ENCODE results near the gene IER3. TPM values are rescaled to one million over a fixed set of nuclear protein-coding genes. Genes with fewer than 3 reads are reported as not detected.
A peak's percentile ranks its signal among the peaks of the same experiment; 100 is the strongest.

IER3 gene
- total RNA-seq, 1 experiment from 2014 or later: 82.4 TPM

DNA sequence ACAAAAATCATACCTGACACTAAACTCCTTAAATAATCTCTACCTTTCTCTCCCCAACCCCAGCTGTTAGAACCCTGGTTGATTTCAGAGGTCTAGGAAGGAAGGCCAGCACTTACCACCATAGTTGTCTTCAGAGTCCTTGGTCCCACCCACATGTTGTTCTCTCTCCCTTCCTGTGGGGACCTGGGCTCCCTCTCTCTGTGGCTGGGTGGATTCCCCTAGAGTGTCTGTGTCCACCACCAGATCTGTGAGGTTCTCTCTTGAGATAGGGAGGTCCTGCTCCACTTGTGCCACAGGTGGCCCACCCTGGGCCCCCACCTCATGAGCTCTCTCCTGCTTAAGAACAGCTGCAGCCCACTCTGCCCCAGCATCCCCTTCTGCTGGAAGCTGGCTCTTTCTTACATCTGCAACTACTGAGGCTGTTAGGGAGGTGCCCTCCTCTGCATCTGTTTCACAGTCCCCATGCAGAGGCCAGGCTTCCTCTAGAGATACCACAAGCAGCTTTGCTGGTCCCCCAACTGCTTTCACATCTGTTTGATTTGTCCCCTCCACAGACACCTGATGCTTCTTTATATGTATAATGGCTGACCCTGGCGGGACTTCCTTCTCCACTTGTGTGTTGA, 32.5 kb downstream of the IER3 start (continued):
- TF ChIP-seq OVOL2 (CRISPR knock-in tag; IDR thresholded peaks at IDR 0.05; ENCODE audit: borderline replicate concordance): no peak

DNA sequence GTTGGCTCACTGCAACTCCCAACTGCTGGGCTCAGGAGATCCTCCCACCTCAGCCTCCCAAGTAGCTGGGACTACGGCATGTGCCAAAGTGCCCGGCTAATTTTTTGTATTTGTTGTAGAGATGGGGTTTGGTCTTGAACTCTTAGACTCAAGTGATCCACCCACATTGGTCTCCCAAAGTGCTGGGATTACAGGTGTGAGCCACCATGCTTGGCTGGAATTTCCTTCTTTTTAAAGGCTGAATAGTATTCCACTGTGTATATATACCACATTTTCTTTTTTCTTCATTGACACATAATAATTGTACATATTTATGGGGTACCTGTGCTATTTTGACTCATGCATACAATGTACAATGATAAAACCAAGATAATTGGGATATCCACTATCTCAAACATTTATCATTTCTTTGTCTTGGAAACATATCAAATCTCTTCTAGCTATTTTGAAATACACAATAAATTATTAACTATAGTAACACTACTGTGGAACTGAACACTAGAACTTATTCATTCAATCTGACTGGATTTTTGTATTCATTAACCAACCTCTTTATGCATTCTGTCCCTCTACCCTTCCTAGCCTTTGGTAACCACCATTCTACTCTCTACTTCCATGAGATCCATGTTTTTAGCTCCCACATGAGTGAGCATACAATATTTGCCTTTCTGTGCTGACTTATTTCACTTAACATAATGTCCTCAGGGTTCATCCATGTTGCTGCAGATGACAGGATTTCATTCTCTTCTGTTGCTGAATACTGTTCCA, 35.1 kb downstream of the IER3 start:
- CTCF ChIA-PET: interaction anchor here (1.4 to 1.7 kb wide), 2 partner anchors 21 to 30 kb away, joined by 4 to 5 read pairs; no protein-coding TSS in a partner anchor
- no peak overlapping the region for H3K27ac Mint-ChIP-seq
- no peak for TF ChIP-seq MXD4 (CRISPR knock-in tag; IDR thresholded peaks at IDR 0.05; ENCODE audit: borderline replicate concordance)
- TF ChIP-seq, protein P1, sequence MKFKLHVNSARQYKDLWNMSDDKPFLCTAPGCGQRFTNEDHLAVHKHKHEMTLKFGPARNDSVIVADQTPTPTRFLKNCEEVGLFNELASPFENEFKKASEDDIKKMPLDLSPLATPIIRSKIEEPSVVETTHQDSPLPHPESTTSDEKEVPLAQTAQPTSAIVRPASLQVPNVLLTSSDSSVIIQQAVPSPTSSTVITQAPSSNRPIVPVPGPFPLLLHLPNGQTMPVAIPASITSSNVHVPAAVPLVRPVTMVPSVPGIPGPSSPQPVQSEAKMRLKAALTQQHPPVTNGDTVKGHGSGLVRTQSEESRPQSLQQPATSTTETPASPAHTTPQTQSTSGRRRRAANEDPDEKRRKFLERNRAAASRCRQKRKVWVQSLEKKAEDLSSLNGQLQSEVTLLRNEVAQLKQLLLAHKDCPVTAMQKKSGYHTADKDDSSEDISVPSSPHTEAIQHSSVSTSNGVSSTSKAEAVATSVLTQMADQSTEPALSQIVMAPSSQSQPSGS (CRISPR knock-in tag; IDR thresholded peaks at IDR 0.05; ENCODE audit: borderline replicate concordance, low read depth): no peak
- TF ChIP-seq, protein P2, sequence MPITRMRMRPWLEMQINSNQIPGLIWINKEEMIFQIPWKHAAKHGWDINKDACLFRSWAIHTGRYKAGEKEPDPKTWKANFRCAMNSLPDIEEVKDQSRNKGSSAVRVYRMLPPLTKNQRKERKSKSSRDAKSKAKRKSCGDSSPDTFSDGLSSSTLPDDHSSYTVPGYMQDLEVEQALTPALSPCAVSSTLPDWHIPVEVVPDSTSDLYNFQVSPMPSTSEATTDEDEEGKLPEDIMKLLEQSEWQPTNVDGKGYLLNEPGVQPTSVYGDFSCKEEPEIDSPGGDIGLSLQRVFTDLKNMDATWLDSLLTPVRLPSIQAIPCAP (CRISPR knock-in tag; IDR thresholded peaks at IDR 0.05): no peak
- TF ChIP-seq ZBTB21 (CRISPR knock-in tag; IDR thresholded peaks at IDR 0.05; ENCODE audit: borderline replicate concordance): no peak
- TF ChIP-seq HMGA2 (CRISPR knock-in tag; IDR thresholded peaks at IDR 0.05): no peak
- TF ChIP-seq, protein P3, sequence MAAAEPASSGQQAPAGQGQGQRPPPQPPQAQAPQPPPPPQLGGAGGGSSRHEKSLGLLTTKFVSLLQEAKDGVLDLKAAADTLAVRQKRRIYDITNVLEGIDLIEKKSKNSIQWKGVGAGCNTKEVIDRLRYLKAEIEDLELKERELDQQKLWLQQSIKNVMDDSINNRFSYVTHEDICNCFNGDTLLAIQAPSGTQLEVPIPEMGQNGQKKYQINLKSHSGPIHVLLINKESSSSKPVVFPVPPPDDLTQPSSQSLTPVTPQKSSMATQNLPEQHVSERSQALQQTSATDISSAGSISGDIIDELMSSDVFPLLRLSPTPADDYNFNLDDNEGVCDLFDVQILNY (CRISPR knock-in tag; IDR thresholded peaks at IDR 0.05): no peak
- TF ChIP-seq, protein P4, sequence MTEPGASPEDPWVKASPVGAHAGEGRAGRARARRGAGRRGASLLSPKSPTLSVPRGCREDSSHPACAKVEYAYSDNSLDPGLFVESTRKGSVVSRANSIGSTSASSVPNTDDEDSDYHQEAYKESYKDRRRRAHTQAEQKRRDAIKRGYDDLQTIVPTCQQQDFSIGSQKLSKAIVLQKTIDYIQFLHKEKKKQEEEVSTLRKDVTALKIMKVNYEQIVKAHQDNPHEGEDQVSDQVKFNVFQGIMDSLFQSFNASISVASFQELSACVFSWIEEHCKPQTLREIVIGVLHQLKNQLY (CRISPR knock-in tag; IDR thresholded peaks at IDR 0.05): no peak
- no peak for TF ChIP-seq CREM (CRISPR knock-in tag; IDR thresholded peaks at IDR 0.05)
- TF ChIP-seq ZNF396 (CRISPR knock-in tag; IDR thresholded peaks at IDR 0.05; ENCODE audit: borderline replicate concordance): no peak
- no peak for TF ChIP-seq TEAD4 (CRISPR knock-in tag; IDR thresholded peaks at IDR 0.05)
- TF ChIP-seq, protein P5, sequence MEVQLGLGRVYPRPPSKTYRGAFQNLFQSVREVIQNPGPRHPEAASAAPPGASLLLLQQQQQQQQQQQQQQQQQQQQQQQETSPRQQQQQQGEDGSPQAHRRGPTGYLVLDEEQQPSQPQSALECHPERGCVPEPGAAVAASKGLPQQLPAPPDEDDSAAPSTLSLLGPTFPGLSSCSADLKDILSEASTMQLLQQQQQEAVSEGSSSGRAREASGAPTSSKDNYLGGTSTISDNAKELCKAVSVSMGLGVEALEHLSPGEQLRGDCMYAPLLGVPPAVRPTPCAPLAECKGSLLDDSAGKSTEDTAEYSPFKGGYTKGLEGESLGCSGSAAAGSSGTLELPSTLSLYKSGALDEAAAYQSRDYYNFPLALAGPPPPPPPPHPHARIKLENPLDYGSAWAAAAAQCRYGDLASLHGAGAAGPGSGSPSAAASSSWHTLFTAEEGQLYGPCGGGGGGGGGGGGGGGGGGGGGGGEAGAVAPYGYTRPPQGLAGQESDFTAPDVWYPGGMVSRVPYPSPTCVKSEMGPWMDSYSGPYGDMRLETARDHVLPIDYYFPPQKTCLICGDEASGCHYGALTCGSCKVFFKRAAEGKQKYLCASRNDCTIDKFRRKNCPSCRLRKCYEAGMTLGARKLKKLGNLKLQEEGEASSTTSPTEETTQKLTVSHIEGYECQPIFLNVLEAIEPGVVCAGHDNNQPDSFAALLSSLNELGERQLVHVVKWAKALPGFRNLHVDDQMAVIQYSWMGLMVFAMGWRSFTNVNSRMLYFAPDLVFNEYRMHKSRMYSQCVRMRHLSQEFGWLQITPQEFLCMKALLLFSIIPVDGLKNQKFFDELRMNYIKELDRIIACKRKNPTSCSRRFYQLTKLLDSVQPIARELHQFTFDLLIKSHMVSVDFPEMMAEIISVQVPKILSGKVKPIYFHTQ (CRISPR knock-in tag; IDR thresholded peaks at IDR 0.05): no peak
- TF ChIP-seq KAT7 (CRISPR knock-in tag; IDR thresholded peaks at IDR 0.05; ENCODE audit: borderline replicate concordance): no peak
- TF ChIP-seq GABPB1 (CRISPR knock-in tag; IDR thresholded peaks at IDR 0.05): no peak
- ATAC-seq (no peak), DNase-seq (ENCODE audit: low spot score) (no peak)
- no peak overlapping the region for H3K4me3 Mint-ChIP-seq
- peaks cover 82% of the 10 kb centered on the region for H3K36me3 Mint-ChIP-seq
- H3K9me3 Mint-ChIP-seq: no peaks in the 10 kb centered on the region
- POLR2A ChIA-PET: no interaction called here
- no peaks in the 10 kb centered on the region for H3K27me3 Mint-ChIP-seq (ENCODE audit: low read depth)
- H3K4me1 Mint-ChIP-seq: peaks cover 14% of the 10 kb centered on the region

DNA sequence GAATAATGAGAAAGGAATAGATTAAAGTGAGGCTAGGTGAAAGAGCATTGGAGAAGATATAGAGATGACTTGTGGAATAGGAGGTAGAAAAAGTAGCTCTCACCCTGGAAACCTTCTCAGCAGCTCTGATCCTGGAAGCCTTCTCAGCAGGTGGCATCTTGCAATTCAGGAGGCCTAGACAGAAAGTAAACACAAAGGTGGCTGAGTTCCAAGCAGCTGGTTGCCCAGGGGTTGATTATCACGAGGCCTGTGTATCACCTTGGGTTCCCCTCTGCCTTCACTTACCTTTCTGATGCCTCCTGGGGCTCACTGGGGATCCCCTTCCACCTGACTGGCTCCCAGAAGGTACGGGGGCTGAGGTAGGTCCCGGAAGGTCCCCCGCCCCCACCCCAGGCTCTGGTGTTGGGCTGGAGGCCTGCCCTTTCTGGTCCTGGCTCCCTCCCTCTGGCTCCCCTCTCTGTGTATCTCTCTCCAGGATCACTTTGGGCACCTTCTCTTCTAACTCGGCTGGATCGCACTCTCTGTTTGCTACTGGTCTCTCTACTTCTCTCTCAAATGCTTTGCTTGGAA, 37.0 kb downstream of the IER3 start:
- CTCF ChIA-PET: interaction anchor here (1.5 to 3.0 kb wide), 2 partner anchors 23 to 28 kb away, joined by 6 to 16 read pairs; no protein-coding TSS in a partner anchor
- no peaks in the 10 kb centered on the region for H3K9me3 Mint-ChIP-seq
- POLR2A ChIA-PET: interaction anchor here (1.1 kb wide), 1 partner anchor 10 kb away, joined by 4 read pairs; the partner anchor contains the start of gene MDC1
- H3K27me3 Mint-ChIP-seq (ENCODE audit: low read depth): no peaks in the 10 kb centered on the region; the same call in 1 of the 2 replicates
- peak overlapping the region; percentile 47 for H3K27ac Mint-ChIP-seq
- peaks cover 80% of the 10 kb centered on the region for H3K36me3 Mint-ChIP-seq
- DNase-seq (ENCODE audit: low spot score) (no peak), ATAC-seq (peak; percentile 51)
- peaks cover 14% of the 10 kb centered on the region for H3K4me1 Mint-ChIP-seq
- no peak overlapping the region for H3K4me3 Mint-ChIP-seq
- TF ChIP-seq, protein P6, sequence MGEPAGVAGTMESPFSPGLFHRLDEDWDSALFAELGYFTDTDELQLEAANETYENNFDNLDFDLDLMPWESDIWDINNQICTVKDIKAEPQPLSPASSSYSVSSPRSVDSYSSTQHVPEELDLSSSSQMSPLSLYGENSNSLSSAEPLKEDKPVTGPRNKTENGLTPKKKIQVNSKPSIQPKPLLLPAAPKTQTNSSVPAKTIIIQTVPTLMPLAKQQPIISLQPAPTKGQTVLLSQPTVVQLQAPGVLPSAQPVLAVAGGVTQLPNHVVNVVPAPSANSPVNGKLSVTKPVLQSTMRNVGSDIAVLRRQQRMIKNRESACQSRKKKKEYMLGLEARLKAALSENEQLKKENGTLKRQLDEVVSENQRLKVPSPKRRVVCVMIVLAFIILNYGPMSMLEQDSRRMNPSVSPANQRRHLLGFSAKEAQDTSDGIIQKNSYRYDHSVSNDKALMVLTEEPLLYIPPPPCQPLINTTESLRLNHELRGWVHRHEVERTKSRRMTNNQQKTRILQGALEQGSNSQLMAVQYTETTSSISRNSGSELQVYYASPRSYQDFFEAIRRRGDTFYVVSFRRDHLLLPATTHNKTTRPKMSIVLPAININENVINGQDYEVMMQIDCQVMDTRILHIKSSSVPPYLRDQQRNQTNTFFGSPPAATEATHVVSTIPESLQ (CRISPR knock-in tag; IDR thresholded peaks at IDR 0.05): no peak
- TF ChIP-seq ZNF416 (CRISPR knock-in tag; IDR thresholded peaks at IDR 0.05) (no peak), JAZF1 (CRISPR knock-in tag; IDR thresholded peaks at IDR 0.05) (no peak), ZNF317 (CRISPR knock-in tag; IDR thresholded peaks at IDR 0.05; ENCODE audit: borderline replicate concordance, low read depth) (no peak)
- TF ChIP-seq, protein P7, sequence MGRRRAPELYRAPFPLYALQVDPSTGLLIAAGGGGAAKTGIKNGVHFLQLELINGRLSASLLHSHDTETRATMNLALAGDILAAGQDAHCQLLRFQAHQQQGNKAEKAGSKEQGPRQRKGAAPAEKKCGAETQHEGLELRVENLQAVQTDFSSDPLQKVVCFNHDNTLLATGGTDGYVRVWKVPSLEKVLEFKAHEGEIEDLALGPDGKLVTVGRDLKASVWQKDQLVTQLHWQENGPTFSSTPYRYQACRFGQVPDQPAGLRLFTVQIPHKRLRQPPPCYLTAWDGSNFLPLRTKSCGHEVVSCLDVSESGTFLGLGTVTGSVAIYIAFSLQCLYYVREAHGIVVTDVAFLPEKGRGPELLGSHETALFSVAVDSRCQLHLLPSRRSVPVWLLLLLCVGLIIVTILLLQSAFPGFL (CRISPR knock-in tag; IDR thresholded peaks at IDR 0.05; ENCODE audit: borderline replicate concordance): no peak

All from WTC11 (cell line).